ENCODE measurements around the gene TDRD9. TPM values are rescaled to one million over a fixed set of nuclear protein-coding genes. Genes with fewer than 3 reads are reported as not detected.

Gene TDRD9
- total RNA-seq, 1 experiment from 2014 or later = not detected

DNA sequence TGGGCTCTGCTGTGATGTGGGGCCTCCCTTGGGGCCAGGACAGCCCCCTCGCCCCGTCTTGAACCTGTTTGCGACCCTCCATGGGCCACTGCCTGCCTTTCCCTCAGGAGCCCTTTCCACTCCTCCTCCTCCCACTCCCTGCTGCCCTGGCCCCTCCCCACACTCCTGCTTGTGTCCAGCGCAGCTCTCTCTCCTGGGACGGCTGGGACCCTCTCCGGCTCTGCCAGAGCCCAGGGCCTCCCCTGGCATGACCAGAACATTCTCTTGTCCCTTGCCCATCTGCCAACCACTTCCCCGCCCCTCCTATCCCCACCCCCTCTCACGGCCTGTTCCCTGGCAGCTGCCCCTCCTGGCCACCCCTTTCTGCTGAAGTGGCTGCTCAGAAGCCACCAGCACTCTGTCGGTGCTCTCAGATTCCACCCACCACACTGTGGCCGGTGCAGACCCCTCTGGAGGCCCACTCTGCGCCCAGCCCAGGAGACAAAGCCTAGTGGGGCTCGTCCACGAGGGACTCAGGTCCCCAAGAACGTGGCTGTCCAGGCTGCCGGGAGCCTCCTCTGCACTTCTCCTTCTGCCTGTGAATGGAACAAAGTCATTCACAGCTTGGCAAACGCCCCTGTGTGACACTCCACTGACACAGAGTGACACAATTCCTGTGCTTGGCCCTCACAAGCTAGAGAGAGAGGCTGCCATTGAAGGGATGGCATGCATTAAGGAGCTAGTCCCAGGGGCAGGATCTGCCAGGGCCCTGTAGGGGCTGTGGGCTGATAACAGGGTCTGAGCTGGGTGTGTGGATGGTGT lies 158.6 kb downstream of the TDRD9 start:
- no peaks in the 10 kb centered on the region for H3K9me3 ChIP-seq (ENCODE audit: control insufficient read depth, insufficient read depth, low read depth, low read length)
- BruUV-seq (replicated peaks) = no TSS peak
- in situ Hi-C loops (cut with HindIII; ENCODE audit: low pct_unique_long_range_greater_than_20kb, low sequenced_read_pairs) (no loop called here), intact Hi-C loops (cut with micrococcal nuclease; ENCODE audit: unreplicated experiment) (no loop called here)
- ChIA-PET CTCF (no interaction called here), POLR2A (no interaction called here)
- H3K4me3 ChIP-seq (ENCODE audit: low read depth in 2 of 2, low read length in 2 of 2) = no peak overlapping the region
- DNase-seq (ENCODE audit: low read depth, low spot score) (no peak), ATAC-seq (no peak)
- no peak overlapping the region for H3K27ac ChIP-seq (ENCODE audit: low read length)
- no peaks in the 10 kb centered on the region for H3K36me3 ChIP-seq (ENCODE audit: control insufficient read depth, insufficient read depth, low read length)
- H3K27me3 ChIP-seq (ENCODE audit: control insufficient read depth, insufficient read depth, low read length) = no peaks in the 10 kb centered on the region
- TF ChIP-seq SIN3A (IDR thresholded peaks at IDR 0.05; ENCODE audit: borderline replicate concordance, insufficient read depth, low read depth, low read length) = no peak
- TF ChIP-seq, protein P1, sequence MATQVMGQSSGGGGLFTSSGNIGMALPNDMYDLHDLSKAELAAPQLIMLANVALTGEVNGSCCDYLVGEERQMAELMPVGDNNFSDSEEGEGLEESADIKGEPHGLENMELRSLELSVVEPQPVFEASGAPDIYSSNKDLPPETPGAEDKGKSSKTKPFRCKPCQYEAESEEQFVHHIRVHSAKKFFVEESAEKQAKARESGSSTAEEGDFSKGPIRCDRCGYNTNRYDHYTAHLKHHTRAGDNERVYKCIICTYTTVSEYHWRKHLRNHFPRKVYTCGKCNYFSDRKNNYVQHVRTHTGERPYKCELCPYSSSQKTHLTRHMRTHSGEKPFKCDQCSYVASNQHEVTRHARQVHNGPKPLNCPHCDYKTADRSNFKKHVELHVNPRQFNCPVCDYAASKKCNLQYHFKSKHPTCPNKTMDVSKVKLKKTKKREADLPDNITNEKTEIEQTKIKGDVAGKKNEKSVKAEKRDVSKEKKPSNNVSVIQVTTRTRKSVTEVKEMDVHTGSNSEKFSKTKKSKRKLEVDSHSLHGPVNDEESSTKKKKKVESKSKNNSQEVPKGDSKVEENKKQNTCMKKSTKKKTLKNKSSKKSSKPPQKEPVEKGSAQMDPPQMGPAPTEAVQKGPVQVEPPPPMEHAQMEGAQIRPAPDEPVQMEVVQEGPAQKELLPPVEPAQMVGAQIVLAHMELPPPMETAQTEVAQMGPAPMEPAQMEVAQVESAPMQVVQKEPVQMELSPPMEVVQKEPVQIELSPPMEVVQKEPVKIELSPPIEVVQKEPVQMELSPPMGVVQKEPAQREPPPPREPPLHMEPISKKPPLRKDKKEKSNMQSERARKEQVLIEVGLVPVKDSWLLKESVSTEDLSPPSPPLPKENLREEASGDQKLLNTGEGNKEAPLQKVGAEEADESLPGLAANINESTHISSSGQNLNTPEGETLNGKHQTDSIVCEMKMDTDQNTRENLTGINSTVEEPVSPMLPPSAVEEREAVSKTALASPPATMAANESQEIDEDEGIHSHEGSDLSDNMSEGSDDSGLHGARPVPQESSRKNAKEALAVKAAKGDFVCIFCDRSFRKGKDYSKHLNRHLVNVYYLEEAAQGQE (IDR thresholded peaks at IDR 0.05; ENCODE audit: insufficient read depth in 1 of 2, low read depth in 2 of 2, low read length in 1 of 2) = no peak
- TF ChIP-seq, protein P2, sequence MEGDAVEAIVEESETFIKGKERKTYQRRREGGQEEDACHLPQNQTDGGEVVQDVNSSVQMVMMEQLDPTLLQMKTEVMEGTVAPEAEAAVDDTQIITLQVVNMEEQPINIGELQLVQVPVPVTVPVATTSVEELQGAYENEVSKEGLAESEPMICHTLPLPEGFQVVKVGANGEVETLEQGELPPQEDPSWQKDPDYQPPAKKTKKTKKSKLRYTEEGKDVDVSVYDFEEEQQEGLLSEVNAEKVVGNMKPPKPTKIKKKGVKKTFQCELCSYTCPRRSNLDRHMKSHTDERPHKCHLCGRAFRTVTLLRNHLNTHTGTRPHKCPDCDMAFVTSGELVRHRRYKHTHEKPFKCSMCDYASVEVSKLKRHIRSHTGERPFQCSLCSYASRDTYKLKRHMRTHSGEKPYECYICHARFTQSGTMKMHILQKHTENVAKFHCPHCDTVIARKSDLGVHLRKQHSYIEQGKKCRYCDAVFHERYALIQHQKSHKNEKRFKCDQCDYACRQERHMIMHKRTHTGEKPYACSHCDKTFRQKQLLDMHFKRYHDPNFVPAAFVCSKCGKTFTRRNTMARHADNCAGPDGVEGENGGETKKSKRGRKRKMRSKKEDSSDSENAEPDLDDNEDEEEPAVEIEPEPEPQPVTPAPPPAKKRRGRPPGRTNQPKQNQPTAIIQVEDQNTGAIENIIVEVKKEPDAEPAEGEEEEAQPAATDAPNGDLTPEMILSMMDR (IDR thresholded peaks at IDR 0.05) = no peak
- no peak for TF ChIP-seq TCF7L2 (IDR thresholded peaks at IDR 0.05; ENCODE audit: low read depth, low read length)
- TF ChIP-seq POLR2AphosphoS5 (IDR thresholded peaks at IDR 0.05; ENCODE audit: low read depth, low read length) = no peak
- H3K4me1 ChIP-seq (ENCODE audit: control insufficient read depth, insufficient read depth, low read length) = no peaks in the 10 kb centered on the region

GRCh38 chr14:104087505-104087904 lies 159.2 kb downstream of the TDRD9 start:
- Histone ChIP-seq H3K27me3 (ENCODE audit: control insufficient read depth, insufficient read depth, low read length) (no peaks in the 10 kb centered on the region), H3K4me1 (ENCODE audit: control insufficient read depth, insufficient read depth, low read length) (no peaks in the 10 kb centered on the region), H3K9me3 (ENCODE audit: control insufficient read depth, insufficient read depth, low read depth, low read length) (no peaks in the 10 kb centered on the region), H3K4me3 (ENCODE audit: low read depth in 2 of 2, low read length in 2 of 2) (no peak overlapping the region), H3K36me3 (ENCODE audit: control insufficient read depth, insufficient read depth, low read length) (no peaks in the 10 kb centered on the region), H3K27ac (ENCODE audit: low read length) (no peak overlapping the region)
- POLR2A ChIA-PET = no interaction called here
- intact Hi-C loops (cut with micrococcal nuclease; ENCODE audit: unreplicated experiment) (no loop called here), in situ Hi-C loops (cut with HindIII; ENCODE audit: low pct_unique_long_range_greater_than_20kb, low sequenced_read_pairs) (no loop called here)
- CTCF ChIA-PET = no interaction called here
- no peak for ATAC-seq
- TF ChIP-seq, protein P1 (IDR thresholded peaks at IDR 0.05; ENCODE audit: insufficient read depth in 1 of 2, low read depth in 2 of 2, low read length in 1 of 2) = no peak
- TF ChIP-seq TCF7L2 (IDR thresholded peaks at IDR 0.05; ENCODE audit: low read depth, low read length) (no peak), POLR2AphosphoS5 (IDR thresholded peaks at IDR 0.05; ENCODE audit: low read depth, low read length) (no peak), SIN3A (IDR thresholded peaks at IDR 0.05; ENCODE audit: borderline replicate concordance, insufficient read depth, low read depth, low read length) (no peak)
- BruUV-seq (replicated peaks) = no TSS peak
- no peak for DNase-seq (ENCODE audit: low read depth, low spot score)

All from Panc1 (cell line).